HG02642 (cell line): ENCODE data around the gene LYPD5.
"Not testable (repeated sequence)": the region's sequence is repeated elsewhere in the genome, so short reads cannot be mapped to it uniquely, and the experiment has no call there.

Experiments used
- ATAC-seq: cut with Tn5 transposase; IDR thresholded peaks from one replicate; pipeline ENCODE4 v1.9.1; 2021; ENCODE audit warnings: mild to moderate bottlenecking; ENCODE audit not compliant: unreplicated experiment, poor library complexity

Gene LYPD5

DNA sequence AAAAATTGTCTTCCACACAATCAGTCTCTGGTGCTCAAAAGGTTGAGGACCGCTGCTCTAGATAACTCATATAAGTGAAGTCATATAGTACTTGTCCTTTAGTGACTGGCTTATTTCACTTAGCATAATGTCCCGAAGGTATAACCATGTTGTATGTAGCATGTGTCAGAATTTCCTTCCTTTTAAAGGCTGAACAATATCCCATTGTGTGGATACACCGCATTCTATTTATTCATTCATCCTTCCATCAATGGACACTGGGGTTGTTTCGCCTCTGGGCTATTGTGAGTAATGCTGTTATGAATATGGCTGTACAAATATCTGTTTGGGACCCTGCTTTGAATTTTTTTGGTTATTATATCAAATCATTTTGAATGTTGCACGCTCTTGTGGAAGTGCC is 4.6 kb upstream of the LYPD5 start:
- no peak for ATAC-seq

DNA sequence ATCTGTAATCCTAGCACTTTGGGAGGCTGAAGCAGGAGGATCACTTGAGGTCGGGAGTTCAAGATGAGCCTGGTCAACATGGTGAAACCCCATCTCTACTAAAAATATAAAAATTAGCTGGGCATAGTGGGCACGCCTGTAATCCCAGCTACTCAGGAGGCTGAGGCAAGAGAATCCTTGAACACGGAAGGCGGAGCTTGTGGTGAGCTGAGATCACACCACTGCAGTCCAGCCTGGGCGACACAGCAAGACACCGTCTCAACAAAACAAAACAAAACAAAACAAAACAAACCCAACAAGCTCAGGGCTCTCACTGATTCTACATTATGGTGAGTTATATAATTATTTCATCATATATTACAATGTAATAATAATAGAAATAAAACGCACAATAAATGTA is 4.2 kb upstream of the LYPD5 start:
- not testable (repeated sequence) for ATAC-seq

DNA sequence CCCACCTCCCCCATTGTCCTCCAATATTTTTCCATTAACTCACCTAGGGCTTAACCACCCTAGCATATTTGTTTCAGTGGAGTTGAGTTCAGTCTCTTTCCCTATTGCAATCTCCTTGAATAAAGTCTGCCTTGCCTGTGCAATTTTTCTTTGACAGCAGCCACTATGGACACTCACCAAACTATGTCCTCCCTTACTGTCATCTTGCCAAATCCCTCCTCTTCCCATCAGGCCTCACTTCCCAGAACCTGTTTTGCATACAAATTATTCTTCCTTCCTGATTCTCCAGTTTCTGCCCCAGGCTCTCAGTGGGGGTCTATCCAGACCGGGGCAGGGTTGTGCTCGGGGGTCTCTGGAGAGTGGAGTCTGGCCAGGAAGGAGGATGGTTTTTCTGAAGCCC is 2.2 kb upstream of the LYPD5 start:
- ATAC-seq: no peak

DNA sequence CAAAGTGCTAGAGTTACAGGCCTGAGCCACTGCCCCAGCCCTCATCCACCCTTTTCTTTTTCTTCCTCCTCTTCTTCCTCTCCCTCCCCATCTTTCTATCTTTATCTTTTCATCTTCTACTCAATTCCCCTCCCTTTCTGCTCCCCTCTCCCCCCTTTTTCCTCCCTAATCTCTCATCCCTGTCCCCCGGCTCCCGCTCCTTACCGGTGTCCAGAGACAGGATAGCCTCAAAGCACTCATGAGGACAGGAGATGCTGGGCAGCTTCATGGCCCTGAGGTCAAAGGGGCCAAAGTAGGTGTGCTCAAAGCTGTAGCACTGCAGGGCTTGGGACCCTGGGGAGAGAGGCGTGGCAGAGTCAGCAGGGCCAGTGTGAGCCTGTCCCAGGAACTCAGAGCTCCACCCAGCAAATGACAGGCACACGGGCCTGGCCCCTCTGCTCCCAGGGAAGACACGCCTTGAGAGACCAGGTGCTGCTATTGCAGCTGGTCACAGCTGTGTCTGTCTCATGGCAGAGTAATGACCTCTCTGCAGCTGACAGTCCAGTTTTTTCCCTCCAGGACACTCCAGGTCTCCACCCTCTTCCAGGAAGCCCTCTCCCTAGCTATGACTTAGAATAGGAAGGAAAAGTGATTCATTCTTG is 2.6 kb downstream of the LYPD5 start:
- ATAC-seq: no peak

DNA sequence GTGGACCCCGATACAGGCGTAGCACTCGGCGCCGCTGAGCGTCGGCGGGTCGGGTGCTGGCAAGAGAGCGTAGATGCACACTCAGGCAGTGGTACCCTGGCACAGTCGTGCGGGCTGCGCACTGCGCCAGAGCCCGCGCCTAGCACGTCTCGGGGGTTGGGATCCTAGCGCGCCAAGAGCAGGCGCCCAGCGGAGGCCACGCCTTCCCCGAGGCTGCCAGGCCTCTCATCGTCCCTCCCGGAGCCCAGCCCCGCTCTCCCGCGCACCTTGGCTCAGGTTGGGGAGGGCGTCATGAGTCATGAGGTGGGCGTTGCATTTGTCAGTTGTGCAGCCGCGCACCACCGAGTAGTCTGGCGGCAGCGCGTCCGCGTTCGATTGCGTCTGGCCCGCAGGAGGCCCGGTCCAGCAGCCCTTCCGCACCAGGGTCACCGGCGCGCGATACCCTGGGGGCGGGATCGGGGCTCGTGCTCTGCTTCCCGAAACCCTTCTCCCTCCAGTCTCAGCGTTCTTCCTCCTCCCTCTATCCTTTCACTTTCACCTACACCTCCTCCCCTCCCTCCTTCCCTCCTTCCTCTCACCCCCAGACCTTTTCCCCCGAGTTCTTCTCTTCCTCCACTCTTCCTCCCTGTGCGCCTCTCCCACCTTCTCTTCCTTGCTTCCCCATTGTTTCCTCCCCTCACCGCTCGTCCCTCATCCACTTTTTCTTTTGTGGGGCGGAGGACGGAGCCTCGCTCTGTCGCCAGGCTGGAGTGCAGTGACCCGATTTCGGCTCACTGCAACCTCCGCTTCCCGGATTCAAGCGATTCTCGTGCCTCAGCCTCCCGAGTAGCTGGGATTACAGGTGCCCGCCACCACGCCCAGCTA is 3.5 kb downstream of the LYPD5 start:
- no peak for ATAC-seq

DNA sequence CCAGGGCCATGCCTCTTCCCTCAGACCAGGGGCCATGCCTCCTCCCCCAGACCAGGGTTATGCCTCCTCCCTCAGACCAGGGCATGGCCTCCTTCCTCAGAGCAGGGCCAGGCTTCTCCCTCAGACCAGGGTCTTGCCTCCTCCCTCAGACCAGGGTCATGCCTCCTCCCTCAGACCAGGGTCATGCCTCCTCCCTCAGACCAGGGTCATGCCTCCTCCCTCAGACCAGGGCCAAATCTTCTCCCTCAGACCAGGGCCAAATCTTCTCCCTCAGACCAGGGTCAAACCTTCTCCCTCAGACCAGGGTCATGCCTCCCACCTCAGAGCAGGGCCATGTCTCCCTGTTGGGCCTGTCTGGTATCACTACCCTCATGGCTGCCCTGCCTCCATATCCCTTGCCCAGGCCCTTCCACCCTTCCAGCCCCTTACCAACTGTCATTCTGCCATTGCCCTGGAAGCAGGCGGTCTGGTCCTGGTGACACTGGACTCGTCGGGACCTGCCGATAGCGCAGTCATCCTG is 4.2 kb downstream of the LYPD5 start:
- no peak for ATAC-seq

DNA sequence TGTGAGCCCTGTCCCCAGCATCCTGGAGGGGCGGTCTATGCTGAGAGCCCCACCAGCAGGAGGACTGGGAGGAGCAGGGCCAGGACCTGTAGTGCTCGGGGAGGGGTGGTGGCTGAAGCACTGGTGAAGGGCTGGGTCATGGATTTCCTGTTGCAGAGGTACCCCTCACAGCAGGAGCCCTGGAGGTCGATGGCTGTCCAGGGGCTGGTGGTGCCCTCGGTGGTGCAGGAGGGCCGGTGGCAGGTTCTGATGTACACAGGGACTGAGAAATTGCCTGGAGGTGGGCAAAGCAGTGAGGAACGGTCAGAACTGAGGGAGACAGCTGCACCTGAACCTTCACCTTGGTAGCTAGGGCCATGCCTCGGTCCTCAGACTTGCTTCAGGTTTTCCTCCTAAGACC is 4.7 kb downstream of the LYPD5 start:
- ATAC-seq: no peak

DNA sequence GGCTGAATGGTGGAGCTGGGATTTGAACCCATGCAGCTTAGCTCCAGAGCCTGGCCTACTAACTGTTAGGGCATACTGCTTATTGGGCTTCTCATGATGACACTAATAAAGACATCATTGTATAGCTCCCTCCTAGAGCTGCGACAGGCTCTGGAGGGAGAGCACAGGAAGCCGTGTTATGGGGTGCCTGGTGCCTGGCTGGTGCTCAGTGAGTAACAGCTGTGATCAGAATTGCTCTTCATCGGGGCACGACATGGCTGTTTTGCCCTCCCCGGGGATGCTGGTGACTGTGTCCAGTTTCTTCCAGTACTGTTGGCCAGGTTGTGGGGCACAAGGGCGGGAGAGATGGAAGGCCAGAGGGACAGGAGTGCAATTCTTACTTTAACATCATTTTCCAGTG is 5.1 kb downstream of the LYPD5 start:
- no peak for ATAC-seq

DNA sequence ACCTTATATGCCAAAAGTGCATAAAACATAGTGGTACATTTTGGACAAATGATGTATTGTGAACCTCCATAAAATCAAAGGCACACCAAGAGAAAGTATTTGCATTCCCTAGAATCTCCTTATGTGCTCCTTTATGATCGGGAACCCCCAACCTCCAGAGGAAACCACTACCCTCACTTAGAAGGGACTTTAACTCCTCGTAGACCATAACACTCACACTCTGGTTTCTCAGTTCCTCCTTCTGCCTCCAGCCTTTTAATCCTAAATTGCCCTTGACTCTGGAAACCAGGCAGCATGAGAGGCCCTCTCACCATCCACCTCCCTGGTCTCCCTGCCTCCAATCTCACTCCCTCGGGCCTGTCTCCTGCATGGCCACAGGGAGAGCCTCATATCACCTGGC is 11.7 kb downstream of the LYPD5 start:
- no peak for ATAC-seq

DNA sequence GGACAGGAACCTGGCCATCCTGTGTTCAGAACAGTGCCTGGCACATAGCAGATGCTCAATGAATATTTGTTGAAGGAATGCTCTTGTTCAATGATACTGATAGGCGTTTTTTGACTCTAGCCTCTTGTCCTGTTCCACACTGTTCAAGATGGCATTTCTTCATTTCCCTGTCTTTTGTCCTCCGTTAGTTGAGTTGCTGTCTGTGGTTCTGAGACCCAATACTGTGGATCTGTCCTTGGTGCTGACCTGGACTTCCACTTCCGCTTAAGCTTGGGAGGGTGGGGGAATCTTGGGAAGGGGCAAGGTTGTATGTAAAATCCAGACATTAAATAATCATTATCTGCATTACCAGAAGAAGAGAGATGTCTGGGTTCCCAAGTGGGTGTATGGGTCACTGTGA is 13.2 kb downstream of the LYPD5 start:
- ATAC-seq: no peak

DNA sequence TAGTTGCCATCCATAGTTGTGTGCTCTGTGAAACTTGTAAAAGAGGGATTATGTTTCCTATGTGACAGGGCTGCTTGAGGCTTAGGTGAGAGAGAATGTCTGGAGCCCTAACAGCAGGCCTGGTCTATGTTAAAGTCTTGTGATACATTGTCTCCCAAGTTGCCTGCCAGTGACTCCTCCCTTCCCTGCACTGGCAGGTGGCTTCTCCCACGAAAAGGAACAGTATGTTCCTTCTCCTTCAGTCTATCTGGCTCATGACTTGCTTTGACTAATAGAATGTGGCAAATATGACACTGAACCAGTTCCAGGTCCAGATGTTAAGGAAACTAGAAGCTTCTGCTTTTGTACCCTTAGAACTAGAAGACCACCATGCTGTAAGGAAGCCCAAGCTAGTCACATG is 15.6 kb downstream of the LYPD5 start:
- ATAC-seq: no peak

DNA sequence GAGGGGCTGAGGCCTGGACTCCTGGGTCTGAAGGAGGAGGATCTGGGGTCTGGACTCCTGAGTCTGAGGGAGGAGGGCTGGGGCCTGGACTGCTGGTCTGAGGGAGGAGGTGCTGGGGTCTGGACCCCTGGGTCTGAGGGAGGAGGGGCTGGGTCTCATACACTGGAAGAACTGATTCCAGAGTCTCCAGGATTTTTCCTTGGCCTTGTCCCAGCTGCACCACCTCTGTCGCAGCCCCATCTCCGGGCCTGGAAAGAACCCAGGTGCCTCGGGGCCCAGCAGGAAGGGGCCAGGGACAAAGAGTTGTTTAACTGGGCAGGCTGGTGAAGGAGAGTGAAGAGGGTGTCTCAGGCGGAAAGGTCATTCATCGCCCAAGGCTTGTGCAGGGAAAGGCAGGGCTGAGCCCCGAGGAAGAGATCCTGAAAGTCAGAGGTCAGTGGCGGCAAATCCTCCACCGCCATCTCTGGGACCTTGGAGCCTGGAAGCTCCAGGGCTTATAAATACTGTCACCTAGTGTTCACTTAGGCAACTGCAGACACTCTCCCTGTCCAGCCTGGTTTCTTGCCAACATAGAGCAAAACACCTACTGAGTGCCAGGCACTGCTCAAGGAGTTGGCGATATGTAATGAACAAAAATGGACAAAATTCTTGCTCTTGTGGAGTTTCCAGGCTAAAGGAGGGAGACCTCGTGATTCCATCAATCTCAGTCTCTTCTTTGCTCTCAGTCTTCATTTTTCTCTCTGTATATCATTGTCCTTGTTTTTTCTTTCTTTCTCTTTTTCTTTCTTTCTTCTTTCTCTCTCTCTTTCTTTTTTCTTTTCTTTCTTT is 17.1 kb downstream of the LYPD5 start:
- peak; percentile 55 for ATAC-seq

DNA sequence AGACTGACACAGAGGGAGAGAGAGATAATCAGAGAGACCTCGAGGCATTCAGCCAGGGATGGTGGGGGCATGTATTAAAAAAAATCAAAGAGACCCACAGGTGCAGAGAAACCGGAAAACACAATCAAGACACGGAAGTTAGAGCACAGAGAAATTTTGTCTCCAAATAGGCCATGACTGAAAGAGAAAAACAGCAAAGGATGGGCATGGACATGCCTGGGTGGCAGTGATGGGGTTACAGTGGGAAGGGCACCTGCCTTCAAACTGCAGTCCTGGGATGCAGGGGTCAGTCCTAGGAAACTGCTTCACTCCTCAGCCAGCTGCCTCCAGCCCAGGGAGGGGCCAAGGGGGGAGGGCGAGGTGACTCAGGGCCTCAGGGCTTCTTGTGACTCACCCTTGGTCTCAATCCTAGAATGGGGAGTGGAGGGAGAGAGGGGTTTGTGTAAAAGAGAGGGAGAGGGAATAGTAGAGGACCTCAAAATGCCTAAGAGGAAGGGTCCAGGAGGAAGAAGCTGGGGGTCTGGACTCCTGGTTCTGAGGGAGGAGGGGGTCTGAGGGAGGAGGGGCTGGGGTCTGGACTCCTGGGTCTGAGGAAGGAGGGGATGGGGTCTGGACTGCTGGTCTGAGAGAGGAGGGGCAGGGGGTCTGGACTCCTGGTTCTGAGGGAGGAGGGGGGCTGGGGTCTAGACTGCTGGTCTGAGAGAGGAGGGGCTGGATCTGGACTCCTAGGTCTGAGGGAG is 17.8 kb downstream of the LYPD5 start:
- ATAC-seq: no peak

DNA sequence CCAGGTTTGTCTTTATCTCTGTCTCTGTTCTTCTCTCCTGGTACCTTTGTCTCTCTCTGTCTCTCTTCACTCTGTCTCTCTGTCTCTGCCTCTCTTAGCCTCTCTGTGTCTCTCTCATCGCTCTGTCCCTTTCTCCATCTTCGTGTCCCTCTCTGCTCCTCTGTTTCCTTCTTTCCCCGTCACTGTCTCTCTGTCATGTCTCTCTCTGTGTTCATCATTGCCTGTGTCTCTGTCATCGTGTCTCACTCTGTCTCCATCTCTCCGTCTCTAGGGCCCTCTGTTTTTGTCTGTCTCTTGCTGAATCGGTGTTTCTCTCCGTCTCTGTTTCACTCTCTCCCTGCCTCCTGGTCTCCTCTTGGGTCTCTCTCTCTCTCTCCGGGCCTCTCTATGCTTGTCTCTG is 18.6 kb downstream of the LYPD5 start:
- ATAC-seq: no peak

DNA sequence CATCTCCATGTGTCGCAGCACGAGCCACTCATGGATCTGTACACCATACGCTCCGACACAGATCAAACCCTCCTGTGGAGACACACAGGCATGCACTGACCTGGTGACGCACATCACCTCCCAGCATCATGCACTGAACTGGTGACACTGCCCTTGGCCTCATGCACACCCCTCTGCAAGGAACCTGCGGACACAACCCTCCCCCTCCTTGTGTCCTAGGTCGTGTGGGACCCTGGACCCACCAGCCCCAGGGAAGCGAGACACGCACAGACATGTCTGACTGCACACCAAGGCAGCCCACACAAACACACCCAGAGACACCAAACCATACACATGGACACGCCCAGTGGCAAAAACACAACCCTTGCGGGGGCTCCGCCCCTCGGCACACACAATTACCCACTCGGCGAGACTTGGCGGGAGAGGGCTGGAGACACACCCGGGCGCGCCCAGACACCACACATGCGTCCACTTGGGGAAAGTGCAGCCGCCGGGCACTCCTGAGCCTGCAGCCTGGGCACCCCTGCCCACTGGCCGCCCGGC is 19.5 kb downstream of the LYPD5 start:
- ATAC-seq: no peak

DNA sequence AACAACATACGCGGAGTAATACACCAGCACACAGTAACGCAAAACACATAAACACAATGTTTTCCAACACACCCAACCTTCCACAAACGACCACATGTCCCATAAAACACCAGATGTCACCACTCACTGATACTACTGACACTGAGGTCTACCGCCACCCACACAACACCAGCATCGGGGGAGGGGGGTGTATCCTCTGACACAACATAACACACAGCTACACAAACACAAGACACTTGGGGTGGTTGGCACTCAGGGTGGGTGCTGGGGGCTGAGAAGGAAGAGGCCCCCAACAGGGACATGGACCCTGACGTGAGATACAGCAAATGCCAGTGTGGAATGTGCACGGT is 20.0 kb downstream of the LYPD5 start:
- ATAC-seq: no peak

DNA sequence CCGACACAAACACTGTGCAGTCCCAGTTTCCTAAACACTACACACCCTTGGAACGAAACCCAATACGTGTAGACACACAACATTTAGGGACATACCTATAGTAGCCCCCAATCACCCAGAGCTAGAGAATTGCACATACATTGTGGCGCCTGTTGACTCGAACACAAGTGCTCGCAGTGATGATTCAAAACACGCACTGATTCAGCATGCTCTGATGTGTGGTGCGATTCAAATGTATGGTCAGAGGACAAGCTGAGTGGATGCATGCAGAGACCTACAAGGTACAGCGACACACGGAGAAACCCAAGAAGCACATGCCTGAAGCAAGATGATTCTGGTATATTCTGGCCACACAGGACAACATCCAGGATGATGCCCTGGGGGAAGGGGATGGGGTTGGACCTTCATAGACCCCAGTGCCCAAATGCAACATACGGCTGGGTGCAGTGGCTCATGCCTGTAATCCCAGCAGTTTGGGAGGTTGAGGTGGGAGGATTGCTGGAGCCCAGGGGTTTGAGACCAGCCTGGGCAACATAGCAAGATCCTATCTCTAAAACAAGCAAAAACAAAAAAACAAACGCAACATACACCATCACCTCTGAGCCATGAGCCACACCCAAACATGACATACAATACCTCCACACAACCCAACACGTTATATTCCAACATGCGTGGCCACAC is 20.5 kb downstream of the LYPD5 start:
- ATAC-seq: no peak

DNA sequence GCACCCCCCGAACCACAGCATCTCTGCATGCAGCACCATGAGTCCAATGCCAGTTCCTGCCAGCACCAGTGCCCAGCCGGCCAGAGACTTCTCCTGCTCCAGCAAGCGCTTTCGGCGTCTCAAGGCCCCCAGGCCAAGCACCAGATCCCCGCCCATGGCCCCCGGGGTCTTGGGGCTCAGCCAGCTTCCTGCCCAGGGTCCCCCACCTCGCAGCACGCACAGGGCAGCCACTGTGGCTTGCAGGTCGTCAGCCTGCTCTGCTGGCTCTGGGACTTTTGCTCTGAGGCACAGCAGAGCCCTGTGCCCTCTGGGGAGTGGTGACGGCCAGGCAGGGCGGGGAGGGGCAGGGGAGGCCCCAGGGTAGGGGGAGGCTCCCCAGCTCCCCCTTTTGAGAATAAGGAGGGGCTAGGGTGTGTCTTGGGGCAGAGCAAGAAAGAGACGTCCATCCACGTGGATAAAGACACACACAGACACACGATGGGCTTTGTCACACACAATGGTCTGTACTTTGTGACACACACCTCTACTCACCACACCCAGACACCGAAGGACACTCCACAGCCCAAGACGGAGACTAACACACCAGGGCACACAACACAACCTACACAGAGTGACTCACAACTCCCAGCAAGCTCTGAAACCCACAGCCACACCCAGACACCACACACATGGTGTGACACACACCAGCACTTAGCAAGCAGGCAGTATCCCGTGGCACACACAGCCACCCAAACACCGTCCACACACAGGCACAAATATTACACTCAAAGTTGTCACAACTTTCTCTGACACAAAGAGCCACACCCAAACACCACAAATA is 21.3 kb downstream of the LYPD5 start, which contains the start of gene KCNN4:
TSS of gene KCNN4 (minus strand) at position 268 of the 820 bp plus-strand sequence. CDS start at position 156, 112 bp downstream.
- no peak for ATAC-seq

DNA sequence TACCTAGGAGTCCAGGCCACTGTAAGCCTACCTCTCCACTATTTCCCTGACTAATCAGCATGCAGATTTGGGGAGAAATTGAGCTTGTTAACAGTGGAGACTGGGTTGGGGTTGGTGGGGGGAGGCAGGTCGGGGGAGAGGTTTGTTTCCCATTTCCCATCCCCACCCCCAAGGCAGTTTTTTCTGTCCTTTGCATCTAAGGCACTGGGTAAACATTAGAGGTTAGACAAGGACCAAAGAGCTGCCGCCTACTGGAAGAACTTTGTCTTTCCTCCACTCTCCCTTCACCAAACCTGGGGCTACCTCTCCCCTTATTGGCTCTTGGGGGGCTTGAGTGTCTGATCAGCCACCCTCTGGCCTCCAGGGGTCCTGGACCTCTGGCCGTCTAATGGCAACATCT is 22.4 kb downstream of the LYPD5 start:
- ATAC-seq: no peak
